Esophagus squamous epithelium (tissue), 5 donors: Measurements from ENCODE around the gene IP6K1. TPM values are rescaled to one million over a fixed set of nuclear protein-coding genes. Genes with fewer than 3 reads are reported as not detected.
"Not testable (repeated sequence)": the region's sequence is repeated elsewhere in the genome, so short reads cannot be mapped to it uniquely, and the experiment has no call there.

ENCODE experiments used
- DNase-seq: peaks from one replicate; lab custom pipeline; 2025; lab: John Stamatoyannopoulos, UW
- H3K27ac ChIP-seq, 4 donors: fragments of 200-600 bp; sonication (generic); one replicate each; pipeline ENCODE4 v1.5.1; 2016 to 2019; ENCODE audit warnings: mild to moderate bottlenecking in 1 of 4
- H3K27me3 ChIP-seq, 4 donors: fragments of 200-600 bp; sonication (generic); 1 replicate in 3 of 4; 2 replicates in 1 of 4; pipeline versions ENCODE4 v1.5.1 to v1.6.0; 2017 to 2021; ENCODE audit warnings: antibody characterized with exemption in 1 of 4
- H3K36me3 ChIP-seq, 3 donors: fragments of 200-600 bp; sonication (generic); one replicate each; pipeline ENCODE4 v1.5.1; 2016 to 2019
- H3K4me1 ChIP-seq, 3 donors: fragments of 200-600 bp; sonication (generic); one replicate each; pipeline ENCODE4 v1.5.1; 2017 to 2019
- H3K4me3 ChIP-seq, 4 donors: fragments of 200-600 bp; sonication (generic); 1 replicate in 3 of 4; 2 replicates in 1 of 4; pipeline ENCODE4 v1.5.1; 2016 to 2019; ENCODE audit warnings: mild to moderate bottlenecking in 2 of 4, moderate library complexity in 1 of 4
- H3K9me3 ChIP-seq, 3 donors: fragments of 200-600 bp; sonication (generic); one replicate each; pipeline ENCODE4 v1.5.1; 2016 to 2019
- POLR2A ChIP-seq, 4 donors: fragments of 450-650 bp; IDR thresholded peaks; one replicate each; pipeline ENCODE4 v1.6.1; 2017; ENCODE audit warnings: antibody characterized with exemption in 4 of 4, mild to moderate bottlenecking in 4 of 4, moderate library complexity in 3 of 4
- WGBS, 2 donors: methylation state at CpG; one replicate each; pipeline ENCODE4 v1.1.5; 2018; 5-methylcytosine and 5-hydroxymethylcytosine counted together
- intact Hi-C: fragments of 100-400 bp; cut with DNase I; formaldehyde crosslinking; loops from one replicate; pipeline ENCODE4 v1.15.0; 2022
- total RNA-seq, 4 donors: library from RNA; depleted of rRNA; stranded (reverse); fragments of >200 nt; gene quantifications; one replicate each; pipeline ENCODE4 v1.1.0, GENCODE V29; 2016
- TF ChIP-seq, protein P1 (sequence below), 6 experiments: fragments of 450-650 bp in 4 of 6; fragments of 200-600 bp in 2 of 6; sonication (generic) in 2 of 6; IDR thresholded peaks; one replicate each; pipeline ENCODE4 v1.5.1; 2016 to 2019; ENCODE audit warnings: antibody characterized with exemption in 6 of 6, mild to moderate bottlenecking in 4 of 6, moderate library complexity in 4 of 6
- donor health status: DM: yes; HTN: yes; CAD: no.

The IP6K1 gene
- total RNA-seq, 4 donors from 2014 or later = 23.0 to 35.1 (median 28.1) TPM

GRCh38 chr3:49781415-49782199 is 4.7 kb downstream of the IP6K1 start:
- H3K4me3 ChIP-seq = no peak overlapping the region
- no peaks in the 10 kb centered on the region for H3K27me3 ChIP-seq
- H3K9me3 ChIP-seq = no peaks in the 10 kb centered on the region
- H3K4me1 ChIP-seq = peaks cover 15 to 65% (median 30%) of the 10 kb centered on the region in 3 donors
- H3K36me3 ChIP-seq = peaks cover 0 to 71% (median 5%) of the 10 kb centered on the region in 3 donors
- 81 to 89% methylated on average over 5 of the region's 5 CpGs for WGBS, 2 donors
- TF ChIP-seq, protein P1, sequence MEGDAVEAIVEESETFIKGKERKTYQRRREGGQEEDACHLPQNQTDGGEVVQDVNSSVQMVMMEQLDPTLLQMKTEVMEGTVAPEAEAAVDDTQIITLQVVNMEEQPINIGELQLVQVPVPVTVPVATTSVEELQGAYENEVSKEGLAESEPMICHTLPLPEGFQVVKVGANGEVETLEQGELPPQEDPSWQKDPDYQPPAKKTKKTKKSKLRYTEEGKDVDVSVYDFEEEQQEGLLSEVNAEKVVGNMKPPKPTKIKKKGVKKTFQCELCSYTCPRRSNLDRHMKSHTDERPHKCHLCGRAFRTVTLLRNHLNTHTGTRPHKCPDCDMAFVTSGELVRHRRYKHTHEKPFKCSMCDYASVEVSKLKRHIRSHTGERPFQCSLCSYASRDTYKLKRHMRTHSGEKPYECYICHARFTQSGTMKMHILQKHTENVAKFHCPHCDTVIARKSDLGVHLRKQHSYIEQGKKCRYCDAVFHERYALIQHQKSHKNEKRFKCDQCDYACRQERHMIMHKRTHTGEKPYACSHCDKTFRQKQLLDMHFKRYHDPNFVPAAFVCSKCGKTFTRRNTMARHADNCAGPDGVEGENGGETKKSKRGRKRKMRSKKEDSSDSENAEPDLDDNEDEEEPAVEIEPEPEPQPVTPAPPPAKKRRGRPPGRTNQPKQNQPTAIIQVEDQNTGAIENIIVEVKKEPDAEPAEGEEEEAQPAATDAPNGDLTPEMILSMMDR (IDR thresholded peaks at IDR 0.05) = no peak
- no peak for TF ChIP-seq POLR2A (IDR thresholded peaks at IDR 0.05)
- no peak for DNase-seq
- no peak overlapping the region for H3K27ac ChIP-seq
- intact Hi-C loops = no loop called here

- H3K27ac ChIP-seq, H3K9me3 ChIP-seq, H3K4me3 ChIP-seq, intact Hi-C loops, DNase-seq, H3K27me3 ChIP-seq: not testable (repeated sequence)
- H3K4me1 ChIP-seq = peaks cover 15 to 66% (median 30%) of the 10 kb centered on the region in 3 donors
- H3K36me3 ChIP-seq = peaks cover 0 to 77% (median 5%) of the 10 kb centered on the region in 3 donors
- WGBS, 2 donors = 82 to 84% methylated on average over 9 of the region's 9 CpGs
These were observed 5.4 kb downstream of the IP6K1 start for GRCh38 chr3:49780975-49781365.

DNA sequence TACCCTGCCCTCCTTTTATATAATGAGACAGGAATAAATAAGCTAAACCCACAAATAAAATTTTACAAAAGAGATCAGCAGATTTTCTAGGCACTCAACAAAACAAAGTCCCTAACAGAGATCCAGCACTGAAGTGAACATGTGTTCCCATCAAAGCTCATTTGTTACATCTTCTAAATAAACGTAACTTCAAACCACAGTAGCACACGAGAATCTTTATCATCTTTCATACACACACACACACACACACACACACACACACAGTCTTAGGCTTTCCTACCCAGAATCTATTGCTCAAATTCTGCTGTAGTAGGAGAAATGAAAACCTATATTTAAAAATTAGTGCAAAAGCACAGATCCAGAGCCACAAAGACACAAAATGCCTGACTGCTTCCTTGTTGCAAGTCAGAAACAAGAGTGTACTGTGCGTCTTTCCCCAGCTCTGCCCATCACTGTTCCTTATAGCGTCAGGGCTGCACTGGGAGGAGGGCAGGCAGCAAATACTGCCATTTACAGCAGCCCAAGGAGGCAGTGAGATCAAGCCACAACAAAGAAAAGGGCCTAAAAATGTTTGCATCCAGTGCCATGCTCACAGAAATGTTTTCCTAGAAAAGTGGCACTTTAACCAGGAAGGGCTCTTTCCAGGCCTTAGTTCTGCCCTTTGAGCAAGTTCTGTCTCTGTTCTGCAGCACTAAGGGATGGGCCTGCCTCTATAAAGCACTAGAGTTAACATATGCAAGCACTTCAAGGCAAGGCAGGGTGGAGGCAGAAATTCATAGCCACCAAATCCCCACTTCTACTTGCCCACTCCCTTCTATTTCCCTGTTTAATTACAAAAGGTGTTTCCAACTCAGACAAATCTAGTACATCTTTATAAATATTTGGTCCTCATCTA is 6.0 kb downstream of the IP6K1 start:
- no peaks in the 10 kb centered on the region for H3K27me3 ChIP-seq
- H3K27ac ChIP-seq = no peak overlapping the region
- no peaks in the 10 kb centered on the region for H3K9me3 ChIP-seq
- peaks cover 11 to 67% (median 30%) of the 10 kb centered on the region in 3 donors for H3K4me1 ChIP-seq
- peaks cover 0 to 84% (median 5%) of the 10 kb centered on the region in 3 donors for H3K36me3 ChIP-seq
- TF ChIP-seq POLR2A (IDR thresholded peaks at IDR 0.05) = no peak
- TF ChIP-seq, protein P1 (IDR thresholded peaks at IDR 0.05) = no peak
- intact Hi-C loops = no loop called here
- no peak overlapping the region for H3K4me3 ChIP-seq
- WGBS, 2 donors = 53 to 68% methylated on average over 2 to 4 of the region's 4 CpGs
- DNase-seq = no peak

- intact Hi-C loops = no loop called here
- WGBS, 2 donors = 90 to 91% methylated on average over 5 of the region's 5 CpGs
- no peaks in the 10 kb centered on the region for H3K27me3 ChIP-seq
- H3K27ac ChIP-seq = no peak overlapping the region
- peaks cover 0 to 83% (median 5%) of the 10 kb centered on the region in 3 donors for H3K36me3 ChIP-seq
- TF ChIP-seq, protein P1 (IDR thresholded peaks at IDR 0.05) = no peak
- TF ChIP-seq POLR2A (IDR thresholded peaks at IDR 0.05) = no peak
- H3K9me3 ChIP-seq = no peaks in the 10 kb centered on the region
- peaks cover 5 to 62% (median 22%) of the 10 kb centered on the region in 3 donors for H3K4me1 ChIP-seq
- DNase-seq = no peak
- H3K4me3 ChIP-seq = no peak overlapping the region
These were observed 6.8 kb downstream of the IP6K1 start for GRCh38 chr3:49779358-49780079.

DNA sequence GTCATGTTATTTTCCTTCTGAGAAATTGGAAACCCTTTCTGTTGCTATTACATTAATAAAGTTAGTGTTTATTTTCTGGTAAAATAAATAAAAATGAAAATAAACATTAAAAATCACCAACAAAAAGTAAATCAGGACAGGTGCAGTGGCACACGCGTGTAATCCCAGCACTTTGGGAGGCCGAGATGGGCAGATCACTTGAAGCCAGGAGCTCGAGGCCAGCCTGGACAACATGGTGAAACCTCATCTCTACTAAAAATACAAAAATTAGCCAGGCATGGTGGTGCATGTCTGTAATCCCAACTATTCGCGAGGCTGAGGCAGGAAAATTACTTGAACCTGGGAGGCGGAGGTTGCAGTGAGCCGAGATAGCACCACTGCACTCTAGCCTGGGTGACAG is 10.2 kb downstream of the IP6K1 start:
- H3K4me3 ChIP-seq, DNase-seq, intact Hi-C loops, H3K9me3 ChIP-seq, H3K27me3 ChIP-seq, H3K27ac ChIP-seq: not testable (repeated sequence)
- H3K4me1 ChIP-seq = peaks cover 0 to 28% (median 10%) of the 10 kb centered on the region in 3 donors
- H3K36me3 ChIP-seq = peaks cover 0 to 54% (median 0%) of the 10 kb centered on the region in 3 donors
- 86 to 94% methylated on average over 7 to 8 of the region's 8 CpGs for WGBS, 2 donors
